ENCODE measurements around the gene MSN. TPM values are rescaled to one million over a fixed set of nuclear protein-coding genes. Genes with fewer than 3 reads are reported as not detected.

The MSN gene
- total and polyA plus RNA-seq, 10 of the 15 experiments (the other 5 are each of a cell fraction or from before 2014, with no cell fraction given), result 93.8 to 432 (median 270) TPM

DNA sequence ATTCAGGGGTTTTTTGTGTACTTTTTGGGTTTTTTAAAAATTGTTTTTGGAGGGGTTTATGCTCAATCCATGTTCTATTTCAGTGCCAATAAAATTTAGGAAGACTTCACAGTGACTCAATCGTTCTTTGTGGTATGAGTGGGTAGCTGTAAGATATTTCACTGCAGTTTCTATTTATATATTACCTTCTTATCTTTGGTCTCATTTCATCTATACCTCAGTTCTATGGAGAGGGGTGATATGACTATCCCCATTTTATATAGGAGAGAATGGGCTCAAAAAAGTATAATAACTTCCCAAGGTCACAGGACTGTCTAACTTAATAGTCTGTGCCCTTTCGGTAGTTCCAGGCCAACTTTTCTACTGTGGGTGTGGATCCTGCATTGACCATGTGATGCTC lies 74.4 kb downstream of the MSN start (continued):
- TF ChIP-seq, protein P1, sequence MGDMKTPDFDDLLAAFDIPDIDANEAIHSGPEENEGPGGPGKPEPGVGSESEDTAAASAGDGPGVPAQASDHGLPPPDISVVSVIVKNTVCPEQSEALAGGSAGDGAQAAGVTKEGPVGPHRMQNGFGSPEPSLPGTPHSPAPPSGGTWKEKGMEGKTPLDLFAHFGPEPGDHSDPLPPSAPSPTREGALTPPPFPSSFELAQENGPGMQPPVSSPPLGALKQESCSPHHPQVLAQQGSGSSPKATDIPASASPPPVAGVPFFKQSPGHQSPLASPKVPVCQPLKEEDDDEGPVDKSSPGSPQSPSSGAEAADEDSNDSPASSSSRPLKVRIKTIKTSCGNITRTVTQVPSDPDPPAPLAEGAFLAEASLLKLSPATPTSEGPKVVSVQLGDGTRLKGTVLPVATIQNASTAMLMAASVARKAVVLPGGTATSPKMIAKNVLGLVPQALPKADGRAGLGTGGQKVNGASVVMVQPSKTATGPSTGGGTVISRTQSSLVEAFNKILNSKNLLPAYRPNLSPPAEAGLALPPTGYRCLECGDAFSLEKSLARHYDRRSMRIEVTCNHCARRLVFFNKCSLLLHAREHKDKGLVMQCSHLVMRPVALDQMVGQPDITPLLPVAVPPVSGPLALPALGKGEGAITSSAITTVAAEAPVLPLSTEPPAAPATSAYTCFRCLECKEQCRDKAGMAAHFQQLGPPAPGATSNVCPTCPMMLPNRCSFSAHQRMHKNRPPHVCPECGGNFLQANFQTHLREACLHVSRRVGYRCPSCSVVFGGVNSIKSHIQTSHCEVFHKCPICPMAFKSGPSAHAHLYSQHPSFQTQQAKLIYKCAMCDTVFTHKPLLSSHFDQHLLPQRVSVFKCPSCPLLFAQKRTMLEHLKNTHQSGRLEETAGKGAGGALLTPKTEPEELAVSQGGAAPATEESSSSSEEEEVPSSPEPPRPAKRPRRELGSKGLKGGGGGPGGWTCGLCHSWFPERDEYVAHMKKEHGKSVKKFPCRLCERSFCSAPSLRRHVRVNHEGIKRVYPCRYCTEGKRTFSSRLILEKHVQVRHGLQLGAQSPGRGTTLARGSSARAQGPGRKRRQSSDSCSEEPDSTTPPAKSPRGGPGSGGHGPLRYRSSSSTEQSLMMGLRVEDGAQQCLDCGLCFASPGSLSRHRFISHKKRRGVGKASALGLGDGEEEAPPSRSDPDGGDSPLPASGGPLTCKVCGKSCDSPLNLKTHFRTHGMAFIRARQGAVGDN (IDR thresholded peaks at IDR 0.05), result no peak
- TF ChIP-seq ZBED1 (IDR thresholded peaks at IDR 0.05; ENCODE audit: borderline replicate concordance) (no peak), BCL11A (IDR thresholded peaks at IDR 0.05; ENCODE audit: low read depth, low read length) (no peak), IRF4 (IDR thresholded peaks at IDR 0.05; ENCODE audit: low read depth, low read length) (no peak), RB1 (IDR thresholded peaks at IDR 0.05; ENCODE audit: borderline replicate concordance) (no peak), ZBTB40 (IDR thresholded peaks at IDR 0.05; ENCODE audit: borderline replicate concordance) (no peak), CREB1 (IDR thresholded peaks at IDR 0.05; ENCODE audit: low read depth) (no peak), LARP7 (IDR thresholded peaks at IDR 0.05) (no peak)
- TF ChIP-seq, protein P2, sequence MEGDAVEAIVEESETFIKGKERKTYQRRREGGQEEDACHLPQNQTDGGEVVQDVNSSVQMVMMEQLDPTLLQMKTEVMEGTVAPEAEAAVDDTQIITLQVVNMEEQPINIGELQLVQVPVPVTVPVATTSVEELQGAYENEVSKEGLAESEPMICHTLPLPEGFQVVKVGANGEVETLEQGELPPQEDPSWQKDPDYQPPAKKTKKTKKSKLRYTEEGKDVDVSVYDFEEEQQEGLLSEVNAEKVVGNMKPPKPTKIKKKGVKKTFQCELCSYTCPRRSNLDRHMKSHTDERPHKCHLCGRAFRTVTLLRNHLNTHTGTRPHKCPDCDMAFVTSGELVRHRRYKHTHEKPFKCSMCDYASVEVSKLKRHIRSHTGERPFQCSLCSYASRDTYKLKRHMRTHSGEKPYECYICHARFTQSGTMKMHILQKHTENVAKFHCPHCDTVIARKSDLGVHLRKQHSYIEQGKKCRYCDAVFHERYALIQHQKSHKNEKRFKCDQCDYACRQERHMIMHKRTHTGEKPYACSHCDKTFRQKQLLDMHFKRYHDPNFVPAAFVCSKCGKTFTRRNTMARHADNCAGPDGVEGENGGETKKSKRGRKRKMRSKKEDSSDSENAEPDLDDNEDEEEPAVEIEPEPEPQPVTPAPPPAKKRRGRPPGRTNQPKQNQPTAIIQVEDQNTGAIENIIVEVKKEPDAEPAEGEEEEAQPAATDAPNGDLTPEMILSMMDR (IDR thresholded peaks at IDR 0.05 in 2 of 3, conservative IDR thresholded peaks at IDR 0.05 in 1 of 3; ENCODE audit: control insufficient read depth in 2 of 3, extremely low read depth in 1 of 3, insufficient read depth in 1 of 3, low read depth in 3 of 3, low read length in 3 of 3), result no peak
- TF ChIP-seq, protein P3, sequence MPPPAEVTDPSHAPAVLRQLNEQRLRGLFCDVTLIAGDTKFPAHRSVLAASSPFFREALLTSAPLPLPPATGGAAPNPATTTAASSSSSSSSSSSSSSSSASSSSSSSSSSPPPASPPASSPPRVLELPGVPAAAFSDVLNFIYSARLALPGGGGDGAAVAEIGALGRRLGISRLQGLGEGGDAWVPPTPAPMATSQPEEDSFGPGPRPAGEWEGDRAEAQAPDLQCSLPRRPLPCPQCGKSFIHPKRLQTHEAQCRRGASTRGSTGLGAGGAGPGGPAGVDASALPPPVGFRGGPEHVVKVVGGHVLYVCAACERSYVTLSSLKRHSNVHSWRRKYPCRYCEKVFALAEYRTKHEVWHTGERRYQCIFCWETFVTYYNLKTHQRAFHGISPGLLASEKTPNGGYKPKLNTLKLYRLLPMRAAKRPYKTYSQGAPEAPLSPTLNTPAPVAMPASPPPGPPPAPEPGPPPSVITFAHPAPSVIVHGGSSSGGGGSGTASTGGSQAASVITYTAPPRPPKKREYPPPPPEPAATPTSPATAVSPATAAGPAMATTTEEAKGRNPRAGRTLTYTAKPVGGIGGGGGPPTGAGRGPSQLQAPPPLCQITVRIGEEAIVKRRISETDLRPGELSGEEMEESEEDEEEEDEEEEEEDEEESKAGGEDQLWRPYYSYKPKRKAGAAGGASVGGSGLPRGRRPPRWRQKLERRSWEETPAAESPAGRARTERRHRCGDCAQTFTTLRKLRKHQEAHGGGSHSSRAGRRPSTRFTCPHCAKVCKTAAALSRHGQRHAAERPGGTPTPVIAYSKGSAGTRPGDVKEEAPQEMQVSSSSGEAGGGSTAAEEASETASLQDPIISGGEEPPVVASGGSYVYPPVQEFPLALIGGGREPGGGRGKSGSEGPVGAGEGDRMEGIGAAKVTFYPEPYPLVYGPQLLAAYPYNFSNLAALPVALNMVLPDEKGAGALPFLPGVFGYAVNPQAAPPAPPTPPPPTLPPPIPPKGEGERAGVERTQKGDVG (CRISPR knock-in tag; IDR thresholded peaks at IDR 0.05), result no peak
- TF ChIP-seq, protein P4, sequence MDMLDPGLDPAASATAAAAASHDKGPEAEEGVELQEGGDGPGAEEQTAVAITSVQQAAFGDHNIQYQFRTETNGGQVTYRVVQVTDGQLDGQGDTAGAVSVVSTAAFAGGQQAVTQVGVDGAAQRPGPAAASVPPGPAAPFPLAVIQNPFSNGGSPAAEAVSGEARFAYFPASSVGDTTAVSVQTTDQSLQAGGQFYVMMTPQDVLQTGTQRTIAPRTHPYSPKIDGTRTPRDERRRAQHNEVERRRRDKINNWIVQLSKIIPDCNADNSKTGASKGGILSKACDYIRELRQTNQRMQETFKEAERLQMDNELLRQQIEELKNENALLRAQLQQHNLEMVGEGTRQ (IDR thresholded peaks at IDR 0.05; ENCODE audit: borderline replicate concordance, low read depth, low read length), result no peak

Measured in GM12878 (cell line).